Endodermal cell (in vitro differentiated cells): ENCODE measurements around the gene TUT4. TPM values are rescaled to one million over a fixed set of nuclear protein-coding genes. Genes with fewer than 3 reads are reported as not detected.
A peak's percentile ranks its signal among the peaks of the same experiment; 100 is the strongest.

ENCODE experiments used
- DNase-seq: peaks from one replicate; pipeline ENCODE4 v3.0.0-alpha.2; 2017
- H3K27ac ChIP-seq: 2 replicates; pipeline ENCODE4 v1.5.1; 2013; ENCODE audit warnings: mild to moderate bottlenecking, low read depth, low read length, moderate library complexity
- H3K27me3 ChIP-seq: 2 replicates; pipeline ENCODE4 v1.6.1; 2013; ENCODE audit warnings: mild to moderate bottlenecking, low read length, moderate library complexity; ENCODE audit not compliant: insufficient read depth, control insufficient read depth, poor library complexity, severe bottlenecking
- H3K36me3 ChIP-seq: 2 replicates; pipeline ENCODE4 v1.7.0; 2013; ENCODE audit warnings: mild to moderate bottlenecking, low read length, moderate library complexity; ENCODE audit not compliant: control insufficient read depth, insufficient read depth
- H3K4me1 ChIP-seq: one replicate; pipeline ENCODE4 v1.7.0; 2013; ENCODE audit warnings: low read length; ENCODE audit not compliant: control insufficient read depth, insufficient read depth
- H3K4me3 ChIP-seq: 2 replicates; pipeline ENCODE4 v1.5.1; 2013; ENCODE audit warnings: mild to moderate bottlenecking, low read length, moderate library complexity
- H3K9ac ChIP-seq: 2 replicates; pipeline ENCODE4 v1.6.1; 2013; ENCODE audit warnings: mild to moderate bottlenecking, low read length, moderate library complexity; ENCODE audit not compliant: poor library complexity, severe bottlenecking; ENCODE audit errors: extremely low read depth
- H3K9me3 ChIP-seq: 2 replicates; pipeline ENCODE4 v1.6.1; 2013; ENCODE audit warnings: mild to moderate bottlenecking, low read length, moderate library complexity; ENCODE audit not compliant: control insufficient read depth
- H3K27ac Mint-ChIP-seq: 2 replicates; pipeline ENCODE4 v1.8.0; 2020; ENCODE audit warnings: mixed read lengths
- H3K27me3 Mint-ChIP-seq: 2 replicates; pipeline ENCODE4 v1.8.0; 2021; ENCODE audit warnings: mild to moderate bottlenecking, mixed read lengths; ENCODE audit not compliant: insufficient read depth
- H3K36me3 Mint-ChIP-seq: 2 replicates; pipeline ENCODE4 v1.8.0; 2020; ENCODE audit warnings: low read depth, mixed read lengths
- H3K4me1 Mint-ChIP-seq: 2 replicates; pipeline ENCODE4 v1.8.0; 2020; ENCODE audit warnings: mixed read lengths
- H3K4me3 Mint-ChIP-seq: 2 replicates; pipeline ENCODE4 v1.8.0; 2020; ENCODE audit warnings: mild to moderate bottlenecking, moderate library complexity, mixed read lengths
- H3K9me3 Mint-ChIP-seq: 2 replicates; pipeline ENCODE4 v1.8.0; 2020; ENCODE audit warnings: mild to moderate bottlenecking, mixed read lengths
- CTCF ChIP-seq: fragments of 200-600 bp; sonication (generic); conservative IDR thresholded peaks from 2 replicates; pipeline ENCODE4 v1.5.0; 2021; ENCODE audit warnings: antibody characterized with exemption, mild to moderate bottlenecking
- WGBS, 2 experiments: methylation state at CpG; one replicate each; pipeline versions ENCODE4 v1.1.5 to v1.1.7; 2013; ENCODE audit warnings: missing lambda C conversion rate in 2 of 2, mixed read lengths in 1 of 2; ENCODE audit not compliant: insufficient coverage in 1 of 2, insufficient read length in 1 of 2; 5-methylcytosine and 5-hydroxymethylcytosine counted together
- total RNA-seq, 2 donors: library from RNA; stranded (reverse); fragmentation: NEBNext Ultra II Directional in 1 of 2; extraction: Animal tissue kit (Norgen Biotek cat#: 25700) in 1 of 2; gene quantifications; 2 replicates in 1 of 2; 3 replicates in 1 of 2; pipeline ENCODE4 v1.2.1, GENCODE V29; 2021

TUT4 gene
- total RNA-seq, 2 donors from 2014 or later: 131 to 170 TPM

- peaks cover 18% of the 10 kb centered on the region for H3K9me3 ChIP-seq
- no peaks in the 10 kb centered on the region for H3K4me1 ChIP-seq
- H3K27ac ChIP-seq: no peak overlapping the region
- no peak for TF ChIP-seq CTCF
- no peaks in the 10 kb centered on the region for H3K27me3 Mint-ChIP-seq
- H3K36me3 Mint-ChIP-seq: peaks cover 39% of the 10 kb centered on the region
- H3K9ac ChIP-seq: no peak overlapping the region
- peaks cover 12% of the 10 kb centered on the region for H3K9me3 Mint-ChIP-seq
- no peak overlapping the region for H3K4me3 ChIP-seq
- no peak overlapping the region for H3K27ac Mint-ChIP-seq
- peaks cover 76% of the 10 kb centered on the region for H3K36me3 ChIP-seq
- 97 to 100% methylated on average over 2 to 3 of the region's 3 CpGs for WGBS, 2 experiments
- H3K27me3 ChIP-seq: no peaks in the 10 kb centered on the region
- no peaks in the 10 kb centered on the region for H3K4me1 Mint-ChIP-seq
- no peak overlapping the region for H3K4me3 Mint-ChIP-seq
- DNase-seq: no peak
These were observed 21.5 kb downstream of the TUT4 start for GRCh38 chr1:52531249-52531872.

GRCh38 chr1:52530563-52531144 is 22.2 kb downstream of the TUT4 start:
- WGBS, 2 experiments: 88 to 100% methylated on average over 3 to 5 of the region's 5 CpGs
- Histone ChIP-seq H3K4me1 (no peaks in the 10 kb centered on the region), H3K27me3 (no peaks in the 10 kb centered on the region), H3K9ac (no peak overlapping the region), H3K36me3 (peaks cover 76% of the 10 kb centered on the region), H3K9me3 (peaks cover 11% of the 10 kb centered on the region), H3K4me3 (no peak overlapping the region), H3K27ac (no peak overlapping the region)
- peaks cover 8% of the 10 kb centered on the region for H3K9me3 Mint-ChIP-seq
- no peak overlapping the region for H3K4me3 Mint-ChIP-seq
- peak; percentile 45 for DNase-seq
- H3K4me1 Mint-ChIP-seq: no peaks in the 10 kb centered on the region
- no peaks in the 10 kb centered on the region for H3K27me3 Mint-ChIP-seq
- peaks cover 38% of the 10 kb centered on the region for H3K36me3 Mint-ChIP-seq
- H3K27ac Mint-ChIP-seq: no peak overlapping the region
- no peak for TF ChIP-seq CTCF

GRCh38 chr1:52523376-52523775 is 29.5 kb downstream of the TUT4 start:
- 99 to 100% methylated on average over 1 to 3 of the region's 3 CpGs for WGBS, 2 experiments
- peaks cover 1% of the 10 kb centered on the region for H3K4me1 Mint-ChIP-seq

More at GRCh38 chr1:52523376-52523775, 29.5 kb downstream of the TUT4 start:
- no peak overlapping the region for H3K9ac ChIP-seq
- H3K9me3 ChIP-seq: no peaks in the 10 kb centered on the region
- Mint-ChIP-seq H3K36me3 (peaks cover 45% of the 10 kb centered on the region), H3K27ac (no peak overlapping the region), H3K4me3 (no peak overlapping the region), H3K9me3 (no peaks in the 10 kb centered on the region), H3K27me3 (no peaks in the 10 kb centered on the region)
- TF ChIP-seq CTCF: no peak
- no peak overlapping the region for H3K4me3 ChIP-seq
- H3K4me1 ChIP-seq: no peaks in the 10 kb centered on the region
- H3K36me3 ChIP-seq: peaks cover 86% of the 10 kb centered on the region
- no peak for DNase-seq
- H3K27ac ChIP-seq: no peak overlapping the region
- no peaks in the 10 kb centered on the region for H3K27me3 ChIP-seq
